Measurements from ENCODE around the gene HS6ST1.
A peak's percentile ranks its signal among the peaks of the same experiment; 100 is the strongest.

Gene HS6ST1

GRCh38 chr2:128234613-128235012, 84.1 kb downstream of the HS6ST1 start:
- no peak for DNase-seq

DNA sequence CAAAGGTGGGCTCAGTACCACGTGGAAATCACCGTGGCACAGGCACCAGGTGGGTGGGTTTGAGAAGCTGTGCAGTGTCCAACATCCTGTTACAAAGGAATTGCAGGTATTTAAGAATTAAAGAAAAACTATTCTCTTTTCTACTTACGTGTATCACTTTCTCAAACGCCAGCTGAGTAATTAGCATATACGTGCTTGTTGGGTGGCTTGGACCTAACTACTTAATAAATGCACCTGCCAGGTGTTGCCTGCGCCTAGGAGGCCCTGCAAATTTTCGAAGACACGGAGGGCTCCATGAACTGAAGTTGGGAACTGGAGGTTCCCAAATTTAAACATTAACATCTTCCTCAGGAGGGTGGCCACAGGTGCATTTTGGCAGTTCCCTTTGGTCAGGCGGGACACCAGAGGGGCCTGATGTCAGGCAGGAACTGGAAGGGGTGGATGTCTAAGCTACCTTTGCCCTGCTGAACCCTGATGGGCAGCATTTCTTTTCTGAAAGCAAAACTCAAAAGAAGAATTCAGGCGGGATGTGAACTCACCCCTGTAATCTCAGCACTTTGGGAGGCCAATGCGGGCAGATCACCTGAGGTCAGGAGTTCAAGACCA, 84.8 kb downstream of the HS6ST1 start:
- no peak for DNase-seq

- peak; percentile 93 for DNase-seq
Measured at GRCh38 chr2:128232965-128233789, 85.5 kb downstream of the HS6ST1 start.

DNA sequence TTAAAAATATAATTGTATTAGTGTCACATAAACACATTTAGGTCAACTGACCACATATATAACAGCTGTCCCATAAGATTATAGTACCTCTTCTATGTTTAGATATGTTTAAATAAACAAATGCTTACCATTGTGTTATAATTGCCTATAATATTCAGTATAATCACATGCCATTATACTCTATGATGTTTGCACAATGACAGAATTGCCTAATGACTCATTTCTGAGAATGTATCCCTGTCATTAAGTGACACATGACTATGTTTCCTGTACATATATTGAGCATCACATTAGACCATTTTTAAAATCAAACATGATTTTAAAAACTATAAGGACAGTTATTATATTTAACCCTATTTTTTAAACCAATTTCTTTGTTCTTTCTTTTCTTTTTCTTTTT, 89.8 kb downstream of the HS6ST1 start:
- DNase-seq: no peak

- no peak for DNase-seq
Measured at GRCh38 chr2:128227862-128228261, 90.8 kb downstream of the HS6ST1 start.

DNA sequence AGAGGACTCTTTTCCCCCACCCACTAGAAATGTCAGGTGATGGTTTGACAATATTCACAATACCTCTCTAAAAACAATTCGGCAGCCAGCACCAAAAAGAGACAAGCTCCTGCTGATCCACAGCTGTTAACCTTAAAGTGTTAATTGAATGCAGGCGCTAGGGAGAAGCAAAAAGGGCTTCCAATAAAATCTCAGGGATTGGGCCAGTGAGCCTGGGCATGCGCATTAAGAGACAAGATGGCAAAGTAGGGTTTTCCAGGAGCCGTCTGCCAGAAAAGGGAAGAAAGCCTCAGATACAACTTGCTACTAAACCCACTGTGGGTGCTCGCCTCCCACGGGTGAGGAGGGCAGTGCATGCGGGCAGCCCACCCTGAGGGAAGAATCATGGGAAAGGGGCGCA, 98.8 kb downstream of the HS6ST1 start:
- DNase-seq: no peak

GRCh38 chr2:128217671-128218070, 101.0 kb downstream of the HS6ST1 start:
- no peak for DNase-seq

GRCh38 chr2:128215897-128216642, 102.6 kb downstream of the HS6ST1 start:
- no peak for DNase-seq
